ENCODE data around the gene RANBP3L. TPM values are rescaled to one million over a fixed set of nuclear protein-coding genes. Genes with fewer than 3 reads are reported as not detected.

The RANBP3L gene
- polyA plus RNA-seq, 2 of the 4 experiments (the other 2 are of a cell fraction): not detected

- ChIA-PET POLR2A (no interaction called here), CTCF (interaction anchor here (0.7 to 1.8 kb wide), 5 partner anchors 9 to 419 kb away, joined by 3 to 13 read pairs (median 4); no protein-coding TSS in a partner anchor)
- TF ChIP-seq CEBPB (IDR thresholded peaks at IDR 0.05) (0 out of 4 replicates have a peak, but pooled peaks of 1 of the 2 experiments have one; percentile 6), HOXA7 (CRISPR knock-in tag; IDR thresholded peaks at IDR 0.05) (no peak)
- Histone ChIP-seq H3K4me3 (no peak overlapping the region), H3K4me1 (no peaks in the 10 kb centered on the region), H3K27ac (no peak overlapping the region), H3K9me3 (no peaks in the 10 kb centered on the region), H3K4me2 (no peak overlapping the region)
- no peak for FAIRE-seq
- no peak for ATAC-seq
- WGBS (ENCODE audit: missing lambda C conversion rate): 31% methylated on average over 6 of the region's 6 CpGs
- DNase-seq (ENCODE audit: low read depth in 1 of 2, low spot score in 1 of 2): no peak
Observed at GRCh38 chr5:36273809-36274526, 27.7 kb downstream of the RANBP3L start.

- DNase-seq (ENCODE audit: low read depth in 1 of 2, low spot score in 1 of 2): no peak
- no peaks in the 10 kb centered on the region for H3K9me3 ChIP-seq
- POLR2A ChIA-PET: no interaction called here
- no peaks in the 10 kb centered on the region for H3K4me1 ChIP-seq
- no peak overlapping the region for H3K27ac ChIP-seq
- no peak for ATAC-seq
- no peak for FAIRE-seq
- TF ChIP-seq SMC3 (IDR thresholded peaks at IDR 0.05) (no peak), RAD21 (conservative IDR thresholded peaks at IDR 0.05 in 1 of 2, IDR thresholded peaks at IDR 0.05 in 1 of 2) (no peak), HMGXB4 (CRISPR knock-in tag; IDR thresholded peaks at IDR 0.05; ENCODE audit: borderline replicate concordance) (no peak), MYC (IDR thresholded peaks at IDR 0.05; ENCODE audit: borderline replicate concordance, low read length) (no peak), GATA3 (IDR thresholded peaks at IDR 0.05; ENCODE audit: borderline replicate concordance) (no peak), MAFK (IDR thresholded peaks at IDR 0.05; ENCODE audit: partially characterized antibody) (no peak), RFX5 (IDR thresholded peaks at IDR 0.05) (no peak), HOXA7 (CRISPR knock-in tag; IDR thresholded peaks at IDR 0.05) (no peak), HDAC2 (IDR thresholded peaks at IDR 0.05) (no peak), BCL3 (IDR thresholded peaks at IDR 0.05) (no peak), HES2 (IDR thresholded peaks at IDR 0.05) (no peak), CHD2 (IDR thresholded peaks at IDR 0.05; ENCODE audit: low read length, partially characterized antibody) (no peak), HOXB13 (CRISPR knock-in tag; IDR thresholded peaks at IDR 0.05; ENCODE audit: low read depth) (no peak)
- H3K4me2 ChIP-seq: no peak overlapping the region
- 4% methylated on average over 2 of the region's 2 CpGs for WGBS (ENCODE audit: missing lambda C conversion rate)
- H3K4me3 ChIP-seq: no peak overlapping the region
- CTCF ChIA-PET: interaction anchor here (1.1 to 1.5 kb wide), 2 partner anchors 34 to 89 kb away, joined by 3 to 5 read pairs; no protein-coding TSS in a partner anchor
Observed at GRCh38 chr5:36272136-36272690, 29.5 kb downstream of the RANBP3L start.

- ChIA-PET POLR2A (no interaction called here), CTCF (interaction anchor here (1.5 kb wide), 1 partner anchor 90 kb away, joined by 3 read pairs; no protein-coding TSS in a partner anchor)
- WGBS (ENCODE audit: missing lambda C conversion rate): 27% methylated on average over 3 of the region's 3 CpGs
Observed at GRCh38 chr5:36270876-36271575, 30.7 kb downstream of the RANBP3L start.

More at GRCh38 chr5:36270876-36271575, 30.7 kb downstream of the RANBP3L start:
- no peak overlapping the region for H3K4me3 ChIP-seq
- no peak for ATAC-seq
- no peak overlapping the region for H3K4me2 ChIP-seq
- no peak overlapping the region for H3K27ac ChIP-seq
- no peak for FAIRE-seq
- H3K4me1 ChIP-seq: no peaks in the 10 kb centered on the region
- no peaks in the 10 kb centered on the region for H3K9me3 ChIP-seq
- DNase-seq (ENCODE audit: low read depth in 1 of 2, low spot score in 1 of 2): no peak
- TF ChIP-seq HES2 (IDR thresholded peaks at IDR 0.05) (no peak), CBX2 (IDR thresholded peaks at IDR 0.05; ENCODE audit: borderline replicate concordance, low read depth) (no peak), ZC3H11A (IDR thresholded peaks at IDR 0.05) (no peak), FOSB (CRISPR knock-in tag; IDR thresholded peaks at IDR 0.05) (no peak), POLR2AphosphoS2 (conservative IDR thresholded peaks at IDR 0.05; ENCODE audit: low read length) (no peak), CEBPB (IDR thresholded peaks at IDR 0.05) (no peak), NR3C1 (IDR thresholded peaks at IDR 0.05) (no peak), HEYL (CRISPR knock-in tag; IDR thresholded peaks at IDR 0.05) (no peak), ZFP36 (IDR thresholded peaks at IDR 0.05; ENCODE audit: borderline replicate concordance, partially characterized antibody) (no peak), HOXA7 (CRISPR knock-in tag; IDR thresholded peaks at IDR 0.05) (no peak), MAX (IDR thresholded peaks at IDR 0.05) (no peak)

Data from A549 (cell line).